KG1 (cell line): ENCODE data around the gene PTGFRN.
"Not testable (repeated sequence)": the region's sequence is repeated elsewhere in the genome, so short reads cannot be mapped to it uniquely, and the experiment has no call there.

Experiments used
- DNase-seq: peaks from one replicate; lab custom pipeline; 2025; lab: John Stamatoyannopoulos, UW

The PTGFRN gene

DNA sequence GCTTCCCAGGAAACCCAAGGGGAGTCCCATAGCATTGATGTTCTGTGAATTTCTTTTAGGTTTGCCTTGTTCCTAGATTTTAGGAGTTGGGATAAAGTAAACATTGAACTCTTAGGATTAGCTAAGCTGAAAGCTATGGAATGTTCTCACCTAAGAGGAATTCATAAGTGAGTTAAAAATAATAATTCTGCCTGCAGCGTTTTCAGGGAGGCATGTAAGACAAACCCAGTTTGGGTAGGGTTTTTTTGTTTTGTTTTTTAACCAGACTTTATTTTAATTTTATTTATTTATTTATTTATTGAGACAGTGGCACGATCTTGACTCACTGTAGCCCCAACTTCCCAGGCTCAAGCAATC, 62.9 kb downstream of the PTGFRN start:
- no peak for DNase-seq

DNA sequence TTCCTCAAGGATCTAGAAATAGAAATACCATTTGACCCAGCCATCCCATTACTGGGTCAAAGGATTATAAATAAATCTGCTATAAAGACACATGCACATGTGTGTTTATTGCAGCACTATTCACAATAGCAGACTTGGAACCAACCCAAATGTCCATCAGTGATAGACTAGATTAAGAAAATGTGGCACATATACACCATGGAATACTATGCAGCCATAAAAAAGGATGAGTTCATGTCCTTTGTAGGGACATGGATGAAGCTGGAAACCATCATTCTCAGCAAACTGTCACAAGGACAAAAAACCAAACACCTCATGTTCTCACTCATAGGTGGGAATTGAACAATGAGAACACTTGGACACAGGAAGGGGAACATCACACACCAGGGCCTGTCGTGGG, 70.6 kb downstream of the PTGFRN start:
- not testable (repeated sequence) for DNase-seq

DNA sequence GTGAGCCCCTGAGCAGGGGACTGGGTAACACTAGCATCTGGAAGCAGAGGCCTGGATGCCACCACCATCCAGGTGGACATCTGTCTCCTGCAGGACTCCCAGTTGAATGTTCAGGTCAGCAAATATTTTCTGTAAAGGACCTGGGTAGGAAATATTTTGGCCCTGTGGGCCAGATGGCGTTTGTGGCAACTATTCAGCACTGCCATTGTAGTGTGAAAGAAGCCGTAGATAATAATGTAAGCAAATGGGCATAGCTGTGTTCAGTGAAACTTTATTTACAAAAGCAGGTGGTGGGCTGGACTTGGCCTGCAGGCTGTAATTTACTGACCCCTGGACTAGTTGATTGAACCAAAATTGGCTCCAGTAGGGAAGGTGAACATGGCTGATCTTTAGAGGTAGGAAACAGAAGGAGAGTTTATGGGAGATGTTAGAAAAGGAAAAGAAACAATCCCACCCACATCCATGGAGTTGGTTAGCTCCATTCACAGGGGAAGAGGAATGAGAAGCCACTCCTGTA, 71.9 kb downstream of the PTGFRN start:
- DNase-seq: no peak

DNA sequence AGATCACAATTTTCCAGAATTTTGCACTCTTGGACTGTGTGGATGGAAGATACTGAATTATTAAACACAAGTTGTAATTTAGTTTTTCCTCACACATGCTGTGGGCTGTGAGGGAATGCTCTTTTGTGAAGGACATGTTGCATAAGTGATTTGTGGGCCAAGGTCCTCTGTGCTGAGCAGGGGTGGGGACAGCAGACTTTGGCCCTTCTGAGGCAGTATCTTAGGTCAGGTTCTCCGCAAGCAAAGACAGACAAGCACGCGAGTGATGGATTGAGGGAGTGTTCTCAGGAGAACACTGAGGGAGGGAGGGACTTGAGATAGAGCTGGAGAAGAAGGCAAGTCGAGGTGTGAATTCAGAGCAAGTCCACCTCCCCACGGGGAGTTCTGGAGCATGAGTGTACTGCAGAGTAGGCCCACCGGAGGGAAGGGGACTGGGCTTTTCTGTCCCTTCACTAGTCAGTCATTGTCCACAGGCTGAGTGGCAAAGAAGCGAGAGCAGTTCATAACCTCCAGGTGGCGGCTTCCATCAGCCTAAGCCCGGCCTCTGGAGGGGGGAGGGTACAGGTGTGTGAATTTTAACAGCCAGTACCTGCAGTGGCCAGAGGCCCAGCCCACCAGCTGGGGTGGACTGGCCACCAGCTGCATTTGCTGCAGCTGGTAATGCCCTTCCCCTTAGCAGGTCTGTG, 72.7 kb downstream of the PTGFRN start:
- no peak for DNase-seq

DNA sequence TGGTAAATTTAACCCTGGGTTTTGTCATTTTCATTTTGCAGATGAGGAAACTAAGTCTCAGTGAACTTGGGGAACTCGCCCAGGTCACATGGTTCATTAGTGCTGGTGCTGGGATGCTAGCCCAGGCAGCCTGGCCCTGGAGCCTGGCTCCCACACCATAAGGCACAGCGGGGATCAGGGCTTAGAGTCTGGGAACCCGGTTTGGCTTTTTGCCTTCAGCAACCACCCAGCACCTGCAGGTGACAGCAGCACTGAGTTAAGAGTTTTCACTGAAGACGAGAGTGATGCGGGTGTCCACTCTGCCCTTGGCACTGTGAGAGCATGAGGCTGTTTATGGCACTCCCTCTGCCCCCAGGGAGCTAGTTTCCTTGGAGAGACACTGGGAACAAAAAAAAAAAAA, 73.4 kb downstream of the PTGFRN start:
- no peak for DNase-seq

- DNase-seq: no peak
Observed at GRCh38 chr1:116983678-116984077, 74.0 kb downstream of the PTGFRN start.

DNA sequence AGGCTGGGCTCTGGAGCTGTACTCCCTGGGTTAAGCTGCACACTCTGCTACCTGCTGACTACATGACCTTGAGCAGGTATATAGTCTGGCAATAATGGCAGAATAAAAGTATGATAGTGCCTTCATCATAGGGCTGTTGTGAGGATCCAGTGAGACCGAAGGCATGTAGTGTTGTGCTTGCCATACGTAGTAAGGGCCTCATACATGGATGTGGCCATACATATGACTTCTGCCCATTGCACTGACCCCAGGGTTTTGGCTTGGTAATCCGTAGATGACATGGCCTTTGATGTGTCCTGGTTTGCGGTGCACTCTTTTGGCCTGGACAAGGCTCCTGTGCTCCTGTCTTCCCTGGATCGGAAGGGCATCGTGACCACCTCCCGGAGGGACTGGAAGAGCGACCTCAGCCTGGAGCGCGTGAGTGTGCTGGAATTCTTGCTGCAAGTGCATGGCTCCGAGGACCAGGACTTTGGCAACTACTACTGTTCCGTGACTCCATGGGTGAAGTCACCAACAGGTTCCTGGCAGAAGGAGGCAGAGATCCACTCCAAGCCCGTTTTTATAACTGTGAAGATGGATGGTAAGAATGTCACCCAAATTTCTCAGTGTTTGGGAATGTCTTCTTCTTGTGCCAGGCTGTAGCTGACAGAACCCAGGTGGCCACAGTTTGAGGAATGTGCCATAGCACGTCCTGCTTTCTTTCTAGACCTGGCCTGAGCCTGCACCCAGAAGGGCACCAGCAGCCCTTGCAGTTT, 74.9 kb downstream of the PTGFRN start:
- no peak for DNase-seq

GRCh38 chr1:116986421-116987255, 76.9 kb downstream of the PTGFRN start:
- no peak for DNase-seq

GRCh38 chr1:116987256-116987555, 77.5 kb downstream of the PTGFRN start:
- DNase-seq: no peak

GRCh38 chr1:116988248-116988647, 78.5 kb downstream of the PTGFRN start:
- no peak for DNase-seq

GRCh38 chr1:116988908-116989307, 79.2 kb downstream of the PTGFRN start:
- DNase-seq: no peak

GRCh38 chr1:116989835-116990234, 80.1 kb downstream of the PTGFRN start:
- DNase-seq: no peak

GRCh38 chr1:116990612-116991151, 81.0 kb downstream of the PTGFRN start:
- no peak for DNase-seq

DNA sequence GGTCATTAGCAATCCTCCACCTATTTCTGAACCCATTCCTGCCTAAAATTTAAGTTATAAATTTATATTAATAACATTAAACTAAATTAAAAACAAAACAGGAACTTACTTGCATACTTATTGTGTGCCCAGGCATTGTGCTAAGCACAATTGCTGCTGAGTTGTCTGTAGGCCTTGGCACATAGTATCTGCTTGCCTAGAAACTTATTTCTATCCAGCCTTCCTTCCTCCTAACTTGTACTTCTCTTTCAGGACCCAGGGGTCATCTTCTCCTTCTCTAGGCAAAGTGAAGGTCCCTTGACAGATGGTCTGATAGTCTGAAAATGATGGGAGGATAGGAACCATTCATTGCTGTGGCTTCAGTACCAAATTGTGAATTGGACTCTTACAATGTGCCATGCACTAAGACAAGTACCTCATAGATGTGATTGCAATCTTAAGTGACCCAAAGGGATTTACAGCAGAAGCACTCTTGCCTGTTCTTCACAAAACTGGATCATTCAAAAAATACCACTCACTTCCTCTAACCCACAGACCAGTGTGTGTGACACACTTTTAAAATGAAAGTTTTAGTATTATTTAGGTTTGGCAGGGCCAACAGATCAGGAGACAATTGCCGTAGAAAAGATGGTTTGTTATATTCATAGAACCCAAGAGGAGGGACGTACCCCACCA, 81.6 kb downstream of the PTGFRN start:
- DNase-seq: no peak

GRCh38 chr1:116991918-116992317, 82.2 kb downstream of the PTGFRN start:
- no peak for DNase-seq

GRCh38 chr1:116993286-116993685, 83.6 kb downstream of the PTGFRN start:
- DNase-seq: no peak

- no peak for DNase-seq
Observed at GRCh38 chr1:116994411-116994810, 84.7 kb downstream of the PTGFRN start.

GRCh38 chr1:116997066-116997465, 87.3 kb downstream of the PTGFRN start:
- no peak for DNase-seq

DNA sequence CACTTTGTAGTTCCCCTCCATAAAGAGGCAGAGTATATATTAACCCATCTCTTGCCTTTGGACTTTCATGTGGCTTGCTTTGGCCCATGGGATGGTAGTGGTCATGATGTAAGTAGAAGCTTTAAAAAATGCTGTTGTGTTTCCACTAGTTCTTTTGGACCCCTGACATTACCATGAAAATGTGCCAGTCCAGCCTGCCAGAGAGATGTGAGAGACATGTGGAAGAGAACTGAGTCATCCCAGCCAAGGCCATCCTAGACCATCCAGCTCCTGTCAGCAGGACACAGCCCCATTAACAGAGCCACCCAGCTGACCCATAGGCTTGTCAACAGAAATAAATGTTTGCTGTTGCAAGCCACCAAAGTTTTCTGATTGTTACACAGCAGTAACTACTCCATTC, 87.9 kb downstream of the PTGFRN start:
- DNase-seq: no peak

DNA sequence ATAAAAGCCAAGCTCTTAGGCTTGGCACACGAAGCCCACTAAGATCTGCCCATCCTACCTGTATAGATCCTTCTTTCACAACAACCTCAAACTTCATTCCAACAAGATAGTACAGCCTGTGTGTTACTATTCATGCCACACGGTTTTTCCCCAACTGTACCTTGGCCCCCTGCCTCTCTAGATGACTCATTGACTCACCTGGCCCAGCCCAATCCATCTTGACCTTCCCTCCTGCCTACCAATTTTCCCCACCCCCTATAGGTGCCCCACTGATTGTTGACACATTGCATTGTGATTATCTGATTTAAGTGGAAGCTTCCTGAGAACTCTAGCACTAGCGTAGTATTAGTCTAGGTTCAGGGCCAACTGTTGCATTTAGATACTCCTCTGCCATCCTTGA, 89.9 kb downstream of the PTGFRN start:
- no peak for DNase-seq

- DNase-seq: no peak
Observed at GRCh38 chr1:117000142-117000541, 90.4 kb downstream of the PTGFRN start.
